D721Med (cell line): ENCODE results near the gene MOB4.
"Not testable (repeated sequence)": the region's sequence is repeated elsewhere in the genome, so short reads cannot be mapped to it uniquely, and the experiment has no call there.

Experiments
- DNase-seq: peaks from one replicate; pipeline ENCODE4 v3.0.0; 2011; ENCODE audit warnings: low spot score; ENCODE audit not compliant: insufficient read length
- FAIRE-seq: peaks from 2 replicates; lab custom pipeline; 2011; peaks lifted over from hg19 to GRCh38; lab: Jason Lieb, UNC
- CTCF ChIP-seq: IDR thresholded peaks from 2 replicates; pipeline ENCODE4 v1.5.1; 2012; ENCODE audit warnings: mild to moderate bottlenecking, control low read depth; ENCODE audit not compliant: insufficient read depth; ENCODE audit errors: missing control alignments

MOB4 gene

GRCh38 chr2:197547163-197547900 is 31.5 kb downstream of the MOB4 start:
- DNase-seq (no peak), FAIRE-seq (no peak)
- no peak for TF ChIP-seq CTCF

- DNase-seq (no peak), FAIRE-seq (no peak)
- no peak for TF ChIP-seq CTCF
These were observed 32.7 kb downstream of the MOB4 start for GRCh38 chr2:197548582-197548981.

- DNase-seq, result not testable (repeated sequence)
- FAIRE-seq, result peak; percentile 48
These were observed 35.4 kb downstream of the MOB4 start for GRCh38 chr2:197551260-197551659.

- no peak for TF ChIP-seq CTCF
- no peak for FAIRE-seq
- DNase-seq, result no peak
These were observed 39.6 kb downstream of the MOB4 start for GRCh38 chr2:197555467-197555866.

GRCh38 chr2:197556456-197556855 is 40.6 kb downstream of the MOB4 start:
- no peak for TF ChIP-seq CTCF
- no peak for DNase-seq
- FAIRE-seq, result no peak

GRCh38 chr2:197558393-197558792 is 42.5 kb downstream of the MOB4 start:
- no peak for TF ChIP-seq CTCF
- no peak for FAIRE-seq
- DNase-seq, result no peak

GRCh38 chr2:197559681-197560080 is 43.8 kb downstream of the MOB4 start:
- no peak for TF ChIP-seq CTCF
- FAIRE-seq, result no peak
- no peak for DNase-seq

GRCh38 chr2:197560146-197560665 is 44.3 kb downstream of the MOB4 start:
- FAIRE-seq, result no peak
- no peak for TF ChIP-seq CTCF
- no peak for DNase-seq
